ENCODE data around the gene TTBK2.

The TTBK2 gene

DNA sequence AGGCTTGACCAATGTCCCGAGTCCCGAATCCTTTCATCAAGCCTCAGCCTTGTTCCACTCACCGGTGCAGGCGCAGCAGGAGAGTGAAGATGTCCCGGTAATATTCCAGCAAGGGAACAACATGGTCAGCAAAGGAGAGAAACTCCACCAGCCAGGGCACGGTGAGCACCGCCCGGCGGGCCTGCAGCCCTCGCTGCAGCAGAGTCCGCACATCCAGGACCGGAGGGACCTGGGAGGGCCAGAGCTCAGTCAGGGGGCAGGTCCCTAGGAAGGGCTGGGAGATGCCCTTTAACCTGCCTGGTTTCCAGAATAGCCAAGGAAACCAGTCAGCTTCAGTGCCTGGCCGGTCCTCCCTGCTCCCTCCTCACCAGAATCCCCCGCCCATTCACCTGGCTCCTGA is 190.0 kb downstream of the TTBK2 start:
- no peak overlapping the region for H3K4me3 ChIP-seq (ENCODE audit: low read length in 2 of 2)
- H3K27ac ChIP-seq (ENCODE audit: low read depth in 2 of 2, low read length in 2 of 2) = no peak overlapping the region
- H3K27me3 ChIP-seq (ENCODE audit: control insufficient read depth in 2 of 2, insufficient read depth in 2 of 2, low read length in 2 of 2) = no peaks in the 10 kb centered on the region
- peaks cover 63 to 73% of the 10 kb centered on the region in 2 donors for H3K36me3 ChIP-seq (ENCODE audit: control insufficient read depth in 2 of 2, insufficient read depth in 2 of 2, low read length in 2 of 2)
- H3K9me3 ChIP-seq (ENCODE audit: control insufficient read depth in 2 of 2, low read length in 2 of 2) = no peaks in the 10 kb centered on the region
- no peak overlapping the region for H3K9ac ChIP-seq (ENCODE audit: low read depth in 1 of 2, low read length in 2 of 2)
- peaks cover 0 to 3% of the 10 kb centered on the region in 2 donors for H3K4me1 ChIP-seq (ENCODE audit: control insufficient read depth in 2 of 2, insufficient read depth in 2 of 2, low read length in 2 of 2)

DNA sequence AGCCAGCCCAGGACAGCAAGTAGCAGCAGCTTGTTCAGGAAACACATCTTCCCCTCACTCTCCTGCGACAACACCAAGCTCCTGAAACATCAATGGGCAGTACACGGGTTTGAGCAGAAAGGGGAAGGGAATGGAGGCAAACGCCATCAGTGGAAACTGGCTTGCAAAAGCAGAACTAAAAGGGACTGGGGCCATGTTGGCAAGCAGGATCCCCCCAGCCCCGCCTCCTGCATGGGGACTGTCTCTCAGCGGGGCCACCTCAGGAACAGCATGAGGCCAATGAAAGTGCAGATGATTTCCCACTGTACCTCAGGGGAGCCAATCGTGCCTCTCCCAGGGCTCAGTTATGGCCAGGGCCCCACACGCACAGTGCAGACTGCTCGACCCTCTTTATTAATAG is 190.4 kb downstream of the TTBK2 start:
- Histone ChIP-seq H3K27me3 (ENCODE audit: control insufficient read depth in 2 of 2, insufficient read depth in 2 of 2, low read length in 2 of 2) (no peaks in the 10 kb centered on the region), H3K27ac (ENCODE audit: low read depth in 2 of 2, low read length in 2 of 2) (no peak overlapping the region), H3K4me3 (ENCODE audit: low read length in 2 of 2) (no peak overlapping the region), H3K36me3 (ENCODE audit: control insufficient read depth in 2 of 2, insufficient read depth in 2 of 2, low read length in 2 of 2) (peaks cover 67 to 76% of the 10 kb centered on the region in 2 donors), H3K9ac (ENCODE audit: low read depth in 1 of 2, low read length in 2 of 2) (no peak overlapping the region), H3K4me1 (ENCODE audit: control insufficient read depth in 2 of 2, insufficient read depth in 2 of 2, low read length in 2 of 2) (no peaks in the 10 kb centered on the region), H3K9me3 (ENCODE audit: control insufficient read depth in 2 of 2, low read length in 2 of 2) (no peaks in the 10 kb centered on the region)

DNA sequence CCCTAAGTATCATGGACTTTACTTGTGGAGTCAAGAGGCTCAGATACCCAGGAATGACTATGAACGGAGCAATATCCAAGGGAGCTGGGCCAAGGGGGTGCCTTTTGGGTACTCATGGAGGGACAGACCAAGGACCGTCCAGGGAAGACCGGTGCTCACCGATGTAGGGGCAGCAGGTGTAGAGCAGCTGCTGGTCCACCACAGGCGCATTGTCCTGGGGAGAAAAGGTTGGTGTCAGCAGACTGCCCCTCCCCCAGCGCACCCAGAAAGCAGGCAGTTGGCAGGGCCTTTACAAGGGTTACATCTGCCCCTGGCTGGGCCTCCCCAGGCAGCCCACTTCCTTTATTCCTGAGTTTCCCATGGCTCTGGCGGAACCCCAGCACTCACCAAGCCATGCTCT is 191.2 kb downstream of the TTBK2 start:
- H3K9ac ChIP-seq (ENCODE audit: low read depth in 1 of 2, low read length in 2 of 2) = no peak overlapping the region
- H3K27me3 ChIP-seq (ENCODE audit: control insufficient read depth in 2 of 2, insufficient read depth in 2 of 2, low read length in 2 of 2) = no peaks in the 10 kb centered on the region
- no peaks in the 10 kb centered on the region for H3K4me1 ChIP-seq (ENCODE audit: control insufficient read depth in 2 of 2, insufficient read depth in 2 of 2, low read length in 2 of 2)
- no peaks in the 10 kb centered on the region for H3K9me3 ChIP-seq (ENCODE audit: control insufficient read depth in 2 of 2, low read length in 2 of 2)
- no peak overlapping the region for H3K27ac ChIP-seq (ENCODE audit: low read depth in 2 of 2, low read length in 2 of 2)
- H3K4me3 ChIP-seq (ENCODE audit: low read length in 2 of 2) = no peak overlapping the region
- peaks cover 72 to 80% of the 10 kb centered on the region in 2 donors for H3K36me3 ChIP-seq (ENCODE audit: control insufficient read depth in 2 of 2, insufficient read depth in 2 of 2, low read length in 2 of 2)

DNA sequence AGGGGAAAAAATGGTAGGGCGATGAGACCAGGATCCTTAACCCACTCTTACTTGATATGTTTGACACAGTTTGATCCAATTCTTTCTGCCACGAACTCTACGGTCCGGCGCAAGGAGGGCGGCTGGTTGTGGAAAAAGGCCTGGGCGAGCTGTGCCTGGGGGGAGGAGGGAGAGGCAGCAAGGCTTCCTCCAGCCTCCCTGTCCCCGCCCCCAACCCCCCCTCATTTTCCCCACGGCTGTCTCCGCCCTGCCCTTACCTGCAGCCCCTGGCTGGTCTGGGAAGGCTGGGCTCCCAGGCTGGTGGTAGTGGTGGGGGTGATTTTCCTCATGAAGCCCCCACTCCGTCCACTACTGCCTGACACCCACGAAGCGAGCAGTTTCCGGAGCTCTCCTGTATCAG is 191.6 kb downstream of the TTBK2 start:
- Histone ChIP-seq H3K9me3 (ENCODE audit: control insufficient read depth in 2 of 2, low read length in 2 of 2) (no peaks in the 10 kb centered on the region), H3K4me1 (ENCODE audit: control insufficient read depth in 2 of 2, insufficient read depth in 2 of 2, low read length in 2 of 2) (no peaks in the 10 kb centered on the region), H3K36me3 (ENCODE audit: control insufficient read depth in 2 of 2, insufficient read depth in 2 of 2, low read length in 2 of 2) (peaks cover 73 to 80% of the 10 kb centered on the region in 2 donors), H3K4me3 (ENCODE audit: low read length in 2 of 2) (no peak overlapping the region), H3K9ac (ENCODE audit: low read depth in 1 of 2, low read length in 2 of 2) (no peak overlapping the region), H3K27me3 (ENCODE audit: control insufficient read depth in 2 of 2, insufficient read depth in 2 of 2, low read length in 2 of 2) (no peaks in the 10 kb centered on the region), H3K27ac (ENCODE audit: low read depth in 2 of 2, low read length in 2 of 2) (no peak overlapping the region)

DNA sequence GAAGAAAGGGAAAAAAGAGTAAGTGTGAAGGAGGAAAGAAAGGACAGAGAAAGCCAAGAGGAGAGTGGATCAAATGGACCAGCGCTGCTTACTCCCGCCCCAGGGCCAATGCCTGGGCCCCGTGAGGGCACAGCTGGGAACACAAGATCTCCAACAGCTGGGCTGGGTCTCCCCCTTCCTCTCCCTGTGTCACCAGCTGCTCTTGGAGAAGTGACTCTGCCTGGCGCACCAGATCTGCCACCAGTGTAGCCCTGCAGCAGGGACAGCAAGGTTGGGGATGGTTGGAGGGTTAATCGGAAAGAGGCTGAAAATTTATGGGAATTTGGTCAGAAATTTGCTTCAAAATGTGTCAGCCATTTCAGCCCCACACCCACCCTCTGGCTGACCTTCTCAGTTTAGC is 192.0 kb downstream of the TTBK2 start:
- Histone ChIP-seq H3K9me3 (ENCODE audit: control insufficient read depth in 2 of 2, low read length in 2 of 2) (no peaks in the 10 kb centered on the region), H3K36me3 (ENCODE audit: control insufficient read depth in 2 of 2, insufficient read depth in 2 of 2, low read length in 2 of 2) (peaks cover 69 to 80% of the 10 kb centered on the region in 2 donors), H3K27me3 (ENCODE audit: control insufficient read depth in 2 of 2, insufficient read depth in 2 of 2, low read length in 2 of 2) (no peaks in the 10 kb centered on the region), H3K9ac (ENCODE audit: low read depth in 1 of 2, low read length in 2 of 2) (no peak overlapping the region), H3K27ac (ENCODE audit: low read depth in 2 of 2, low read length in 2 of 2) (no peak overlapping the region), H3K4me3 (ENCODE audit: low read length in 2 of 2) (no peak overlapping the region), H3K4me1 (ENCODE audit: control insufficient read depth in 2 of 2, insufficient read depth in 2 of 2, low read length in 2 of 2) (no peaks in the 10 kb centered on the region)

DNA sequence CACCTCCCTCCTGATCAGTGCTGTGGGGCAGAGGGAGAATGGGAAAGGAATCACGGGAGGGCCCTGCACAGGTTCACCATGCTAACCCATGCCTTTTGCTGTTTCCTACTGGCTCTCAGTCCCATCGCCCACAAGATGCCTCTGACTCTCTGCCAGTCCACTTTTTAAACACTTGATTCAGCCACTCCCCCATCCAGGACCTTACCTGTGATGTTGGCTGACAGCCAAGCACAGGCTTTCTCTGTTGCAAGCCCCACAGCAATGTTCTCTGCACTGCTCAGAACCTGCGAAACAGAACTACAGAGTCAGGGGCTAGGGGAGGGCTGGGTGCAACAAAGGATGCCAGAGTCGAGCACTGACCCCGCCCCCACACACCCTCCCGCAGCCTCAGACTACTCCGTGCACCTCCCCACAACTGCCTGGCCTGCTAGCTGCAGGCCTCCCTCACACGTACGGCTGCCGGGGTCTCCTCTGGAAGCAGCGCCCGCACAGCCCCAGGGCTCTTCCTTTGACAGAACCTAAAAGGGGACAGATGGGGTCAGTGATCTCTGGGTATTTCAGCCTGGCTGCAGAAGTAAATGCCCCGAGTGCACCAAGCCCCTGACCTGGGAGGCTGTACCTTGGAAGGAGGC is 192.7 kb downstream of the TTBK2 start:
- Histone ChIP-seq H3K4me1 (ENCODE audit: control insufficient read depth in 2 of 2, insufficient read depth in 2 of 2, low read length in 2 of 2) (no peaks in the 10 kb centered on the region), H3K9me3 (ENCODE audit: control insufficient read depth in 2 of 2, low read length in 2 of 2) (no peaks in the 10 kb centered on the region), H3K4me3 (ENCODE audit: low read length in 2 of 2) (no peak overlapping the region), H3K9ac (ENCODE audit: low read depth in 1 of 2, low read length in 2 of 2) (no peak overlapping the region), H3K36me3 (ENCODE audit: control insufficient read depth in 2 of 2, insufficient read depth in 2 of 2, low read length in 2 of 2) (peaks cover 71 to 84% of the 10 kb centered on the region in 2 donors), H3K27me3 (ENCODE audit: control insufficient read depth in 2 of 2, insufficient read depth in 2 of 2, low read length in 2 of 2) (no peaks in the 10 kb centered on the region), H3K27ac (ENCODE audit: low read depth in 2 of 2, low read length in 2 of 2) (no peak overlapping the region)

DNA sequence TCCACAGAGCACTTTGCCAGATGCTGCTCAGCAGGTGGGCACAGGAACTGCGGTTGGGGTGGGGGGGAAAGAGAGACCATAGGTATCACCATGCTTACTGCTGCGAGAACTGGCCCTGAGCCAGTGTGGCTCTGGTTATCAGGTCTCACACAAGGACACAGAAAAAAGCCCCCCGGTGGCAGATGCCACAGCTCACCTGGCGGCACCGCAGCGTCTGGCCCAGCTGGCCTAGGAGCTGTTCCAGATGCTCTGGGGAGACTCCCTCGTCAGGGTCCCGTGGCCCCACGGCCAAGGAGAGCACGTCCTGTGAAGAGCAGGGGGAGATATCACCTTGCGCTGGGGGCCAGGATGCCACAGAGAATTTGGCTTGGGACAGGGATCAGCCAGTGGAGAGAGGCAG is 194.5 kb downstream of the TTBK2 start:
- Histone ChIP-seq H3K9ac (ENCODE audit: low read depth in 1 of 2, low read length in 2 of 2) (no peak overlapping the region), H3K27ac (ENCODE audit: low read depth in 2 of 2, low read length in 2 of 2) (no peak overlapping the region), H3K4me1 (ENCODE audit: control insufficient read depth in 2 of 2, insufficient read depth in 2 of 2, low read length in 2 of 2) (no peaks in the 10 kb centered on the region), H3K27me3 (ENCODE audit: control insufficient read depth in 2 of 2, insufficient read depth in 2 of 2, low read length in 2 of 2) (no peaks in the 10 kb centered on the region), H3K4me3 (ENCODE audit: low read length in 2 of 2) (no peak overlapping the region), H3K9me3 (ENCODE audit: control insufficient read depth in 2 of 2, low read length in 2 of 2) (no peaks in the 10 kb centered on the region), H3K36me3 (ENCODE audit: control insufficient read depth in 2 of 2, insufficient read depth in 2 of 2, low read length in 2 of 2) (peaks cover 54 to 72% of the 10 kb centered on the region in 2 donors)

DNA sequence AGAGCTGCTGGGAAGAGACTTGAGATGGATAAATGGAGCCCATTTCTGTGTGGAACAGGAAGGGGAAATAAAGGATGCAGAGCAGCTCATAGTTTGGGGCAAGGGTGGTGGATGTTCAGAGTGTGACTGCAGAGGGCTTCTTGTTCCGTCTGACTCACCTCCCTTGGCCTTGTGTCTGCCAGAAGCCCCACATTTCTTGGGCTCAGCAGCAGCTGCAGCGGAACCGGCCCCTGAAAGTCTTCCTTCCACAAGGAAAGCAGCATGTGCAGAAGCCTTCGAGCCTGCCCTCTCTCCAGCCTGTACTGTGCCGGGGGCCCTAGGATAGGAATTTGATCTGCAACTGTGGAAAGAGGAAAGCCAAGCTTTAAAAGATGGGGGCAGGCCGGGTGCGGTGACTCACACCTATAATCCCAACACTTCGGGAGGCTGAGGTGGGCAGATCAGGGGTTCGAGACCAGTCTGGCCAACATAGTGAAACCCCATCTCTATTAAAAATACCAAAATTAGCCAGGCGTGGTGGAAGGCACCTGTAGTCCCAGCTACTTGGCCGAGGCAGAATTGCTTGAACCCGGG is 195.2 kb downstream of the TTBK2 start:
- Histone ChIP-seq H3K9me3 (ENCODE audit: control insufficient read depth in 2 of 2, low read length in 2 of 2) (no peaks in the 10 kb centered on the region), H3K4me1 (ENCODE audit: control insufficient read depth in 2 of 2, insufficient read depth in 2 of 2, low read length in 2 of 2) (no peaks in the 10 kb centered on the region), H3K27me3 (ENCODE audit: control insufficient read depth in 2 of 2, insufficient read depth in 2 of 2, low read length in 2 of 2) (no peaks in the 10 kb centered on the region), H3K27ac (ENCODE audit: low read depth in 2 of 2, low read length in 2 of 2) (no peak overlapping the region), H3K36me3 (ENCODE audit: control insufficient read depth in 2 of 2, insufficient read depth in 2 of 2, low read length in 2 of 2) (peaks cover 48 to 72% of the 10 kb centered on the region in 2 donors), H3K4me3 (ENCODE audit: low read length in 2 of 2) (no peak overlapping the region), H3K9ac (ENCODE audit: low read depth in 1 of 2, low read length in 2 of 2) (no peak overlapping the region)

DNA sequence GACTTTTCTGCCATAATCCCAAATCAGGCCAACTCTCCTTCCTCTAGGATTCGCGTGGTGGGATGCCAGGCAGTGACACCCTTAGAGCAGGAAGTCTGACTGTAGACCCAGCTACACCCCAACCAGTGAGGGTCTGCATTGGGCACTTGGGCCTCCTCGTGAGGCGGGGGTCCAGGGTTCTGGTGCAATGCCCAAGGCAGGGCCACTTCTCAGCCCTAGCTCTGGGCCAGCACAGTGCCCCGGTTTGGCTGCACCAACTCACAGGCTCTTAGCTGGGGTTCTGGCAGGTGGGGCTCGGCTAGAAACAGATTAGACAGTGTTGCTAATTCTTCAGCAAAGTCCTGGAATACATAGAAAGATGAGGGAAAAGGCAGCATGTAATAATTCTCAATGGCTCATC is 196.3 kb downstream of the TTBK2 start:
- H3K36me3 ChIP-seq (ENCODE audit: control insufficient read depth in 2 of 2, insufficient read depth in 2 of 2, low read length in 2 of 2) = peaks cover 44 to 72% of the 10 kb centered on the region in 2 donors
- no peak overlapping the region for H3K9ac ChIP-seq (ENCODE audit: low read depth in 1 of 2, low read length in 2 of 2)
- H3K4me1 ChIP-seq (ENCODE audit: control insufficient read depth in 2 of 2, insufficient read depth in 2 of 2, low read length in 2 of 2) = no peaks in the 10 kb centered on the region
- H3K27ac ChIP-seq (ENCODE audit: low read depth in 2 of 2, low read length in 2 of 2) = no peak overlapping the region
- H3K9me3 ChIP-seq (ENCODE audit: control insufficient read depth in 2 of 2, low read length in 2 of 2) = no peaks in the 10 kb centered on the region
- H3K4me3 ChIP-seq (ENCODE audit: low read length in 2 of 2) = no peak overlapping the region
- no peaks in the 10 kb centered on the region for H3K27me3 ChIP-seq (ENCODE audit: control insufficient read depth in 2 of 2, insufficient read depth in 2 of 2, low read length in 2 of 2)

DNA sequence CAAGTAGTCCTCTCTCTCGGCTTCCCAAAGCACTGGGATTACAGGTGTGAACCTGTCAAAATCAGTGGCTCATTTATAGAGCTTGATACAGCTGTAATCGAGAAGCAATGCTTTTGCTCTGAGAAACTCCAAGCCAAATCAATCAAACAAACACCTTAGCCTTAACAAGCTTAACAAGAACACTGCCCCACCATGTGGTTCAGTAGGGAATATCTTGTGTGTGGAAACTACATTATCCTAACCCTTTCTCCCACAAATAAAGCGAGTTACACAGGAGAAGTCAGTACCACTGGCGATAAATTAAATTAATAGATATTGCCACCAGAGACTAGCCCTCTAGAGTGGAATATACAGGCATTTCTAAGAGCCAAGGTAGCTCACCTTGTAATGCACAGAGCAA is 197.5 kb downstream of the TTBK2 start:
- no peak overlapping the region for H3K4me3 ChIP-seq (ENCODE audit: low read length in 2 of 2)
- H3K9ac ChIP-seq (ENCODE audit: low read depth in 1 of 2, low read length in 2 of 2) = no peak overlapping the region
- H3K36me3 ChIP-seq (ENCODE audit: control insufficient read depth in 2 of 2, insufficient read depth in 2 of 2, low read length in 2 of 2) = peaks cover 35 to 79% of the 10 kb centered on the region in 2 donors
- H3K9me3 ChIP-seq (ENCODE audit: control insufficient read depth in 2 of 2, low read length in 2 of 2) = no peaks in the 10 kb centered on the region
- H3K4me1 ChIP-seq (ENCODE audit: control insufficient read depth in 2 of 2, insufficient read depth in 2 of 2, low read length in 2 of 2) = no peaks in the 10 kb centered on the region
- no peak overlapping the region for H3K27ac ChIP-seq (ENCODE audit: low read depth in 2 of 2, low read length in 2 of 2)
- no peaks in the 10 kb centered on the region for H3K27me3 ChIP-seq (ENCODE audit: control insufficient read depth in 2 of 2, insufficient read depth in 2 of 2, low read length in 2 of 2)
